Heart left ventricle (tissue), 16 donors: ENCODE results near the gene R3HDM2. TPM values are rescaled to one million over a fixed set of nuclear protein-coding genes. Genes with fewer than 3 reads are reported as not detected.
A peak's percentile ranks its signal among the peaks of the same experiment; 100 is the strongest.

Experiments
- ATAC-seq, 4 donors: fragments of 200-7000 bp; cut with Tn5 transposase; one replicate each; pipeline ENCODE4 v1.9.1; 2020 to 2022; ENCODE audit warnings: moderate library complexity in 4 of 4, mild to moderate bottlenecking in 3 of 4, moderate number of reproducible peaks in 1 of 4
- DNase-seq, 5 donors: peaks; one replicate each; pipeline ENCODE4 v3.0.0-alpha.2; 2020
- H3K27ac ChIP-seq, 12 donors: fragments of 200-600 bp; sonication (generic) in 4 of 12; one replicate each; pipeline versions ENCODE4 v1.5.0 to v1.8.0; 2016 to 2022; ENCODE audit warnings: mild to moderate bottlenecking in 2 of 12
- H3K27me3 ChIP-seq, 9 donors: fragments of 200-600 bp; sonication (generic) in 2 of 9; one replicate each; pipeline versions ENCODE4 v1.5.1 to v1.8.0; 2016 to 2022; ENCODE audit warnings: mild to moderate bottlenecking in 3 of 9
- H3K36me3 ChIP-seq, 9 donors: fragments of 200-600 bp; sonication (generic) in 2 of 9; one replicate each; pipeline versions ENCODE4 v1.5.0 to v1.8.0; 2018 to 2022; ENCODE audit warnings: mild to moderate bottlenecking in 2 of 9
- H3K4me1 ChIP-seq, 12 donors: fragments of 200-600 bp; sonication (generic) in 4 of 12; one replicate each; pipeline versions ENCODE4 v1.5.0 to v1.8.0; 2016 to 2022; ENCODE audit warnings: mild to moderate bottlenecking in 3 of 12
- H3K4me3 ChIP-seq, 12 donors: fragments of 200-600 bp; sonication (generic) in 4 of 12; one replicate each; pipeline versions ENCODE4 v1.5.0 to v1.8.0; 2017 to 2022; ENCODE audit warnings: mild to moderate bottlenecking in 9 of 12, moderate library complexity in 4 of 12
- H3K9me3 ChIP-seq, 12 donors: fragments of 200-600 bp; sonication (generic) in 4 of 12; one replicate each; pipeline versions ENCODE4 v1.5.0 to v1.8.0; 2016 to 2022; ENCODE audit warnings: mild to moderate bottlenecking in 1 of 12
- POLR2A ChIP-seq, 2 donors: fragments of 450-650 bp; IDR thresholded peaks; one replicate each; pipeline ENCODE4 v1.6.1; 2017; ENCODE audit warnings: antibody characterized with exemption in 2 of 2, mild to moderate bottlenecking in 2 of 2, moderate library complexity in 2 of 2
- WGBS, 4 donors: extraction: QIAGEN DNeasy Blood & Tissue Kit in 2 of 4; methylation state at CpG; one replicate each; pipeline versions ENCODE4 v1.1.5 to v1.1.7; 2013 to 2018; 5-methylcytosine and 5-hydroxymethylcytosine counted together
- intact Hi-C, 10 donors: fragments of 100-400 bp; cut with DNase I; formaldehyde crosslinking; loops; one replicate each; pipeline versions ENCODE4 v1.11.1 to v1.14.2; 2022
- polyA plus RNA-seq, 2 donors: library from polyadenylated mRNA; stranded (reverse); fragments of 200-250 nt; gene quantifications; one replicate each; pipeline ENCODE4 v1.2.3, GENCODE V29; 2013
- total RNA-seq, 9 donors: library from RNA; depleted of rRNA in 2 of 9; stranded (reverse); fragments of >200 nt in 2 of 9; fragmentation: NEBNext Ultra II Directional in 3 of 9; extraction: Animal tissue kit (Norgen Biotek cat#: 25700) in 3 of 9; gene quantifications; one replicate each; pipeline versions ENCODE4 v1.1.0 to v1.2.4, GENCODE V29; 2016 to 2023
- TF ChIP-seq, protein P1 (sequence below), 12 donors: fragments of 200-600 bp; sonication (generic) in 4 of 12; IDR thresholded peaks; one replicate each; pipeline versions ENCODE4 v1.5.0 to v1.8.0; 2018 to 2022; ENCODE audit warnings: antibody characterized with exemption in 12 of 12, mild to moderate bottlenecking in 5 of 12
- donor health status: ischemic (EF 13 %, LVEDD 7.1; RV severe dilation, severe dysfunction).
- donor health status: healthy with polysubstance abuse.
- donor health status: DM: no; HTN: yes; CAD: no.
- donor health status: DM: no; HTN: no; CAD: no.
- donor health status: ischemic (EF 25% LVEDD 6.9; RV normal size, moderate dysfunction).
- donor health status: ischemic (EF 25% LVEDD 5.7; RV mildly dilated, moderate dysfunction).
- donor health status: healthy.
- donor health status: DM: yes; HTN: yes; CAD: no.
- donor health status: ischemic (EF 35%, LVEDD 5.7; RV mildly dilated, moderate dysfunction).
- donor health status: nonischemic (EF 11% LVEDD 7.7; RV severe dilation, severe dysfunction).
- donor health status: DM: yes; HTN: yes; CAD: no.
- donor health status: PGD.
- donor health status: ischemic (EF 29% LVEDD 5.4; RV normal size, mild dysfunction).
- donor health status: nonischemic (EF 23%, LVEDD 6.1; RV moderate dilation, normal function).

R3HDM2 gene
- total and polyA plus RNA-seq, 11 donors = 12.7 to 102 (median 59.8) TPM

- intact Hi-C loops = no loop called here
- Histone ChIP-seq H3K4me3 (peak overlapping the region; percentile 3 to 66 (median 56)), H3K27ac (peak overlapping the region in 4 of 12 donors; percentile 5 to 49 (median 25)), H3K36me3 (no peaks in the 10 kb centered on the region), H3K27me3 (peaks cover 4 to 80% (median 36%) of the 10 kb centered on the region in 9 donors), H3K4me1 (peaks cover 5 to 87% (median 54%) of the 10 kb centered on the region in 12 donors), H3K9me3 (no peaks in the 10 kb centered on the region)
- TF ChIP-seq, protein P1, sequence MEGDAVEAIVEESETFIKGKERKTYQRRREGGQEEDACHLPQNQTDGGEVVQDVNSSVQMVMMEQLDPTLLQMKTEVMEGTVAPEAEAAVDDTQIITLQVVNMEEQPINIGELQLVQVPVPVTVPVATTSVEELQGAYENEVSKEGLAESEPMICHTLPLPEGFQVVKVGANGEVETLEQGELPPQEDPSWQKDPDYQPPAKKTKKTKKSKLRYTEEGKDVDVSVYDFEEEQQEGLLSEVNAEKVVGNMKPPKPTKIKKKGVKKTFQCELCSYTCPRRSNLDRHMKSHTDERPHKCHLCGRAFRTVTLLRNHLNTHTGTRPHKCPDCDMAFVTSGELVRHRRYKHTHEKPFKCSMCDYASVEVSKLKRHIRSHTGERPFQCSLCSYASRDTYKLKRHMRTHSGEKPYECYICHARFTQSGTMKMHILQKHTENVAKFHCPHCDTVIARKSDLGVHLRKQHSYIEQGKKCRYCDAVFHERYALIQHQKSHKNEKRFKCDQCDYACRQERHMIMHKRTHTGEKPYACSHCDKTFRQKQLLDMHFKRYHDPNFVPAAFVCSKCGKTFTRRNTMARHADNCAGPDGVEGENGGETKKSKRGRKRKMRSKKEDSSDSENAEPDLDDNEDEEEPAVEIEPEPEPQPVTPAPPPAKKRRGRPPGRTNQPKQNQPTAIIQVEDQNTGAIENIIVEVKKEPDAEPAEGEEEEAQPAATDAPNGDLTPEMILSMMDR (IDR thresholded peaks at IDR 0.05) = peak in 1 of 12 donors; percentile 1
- TF ChIP-seq POLR2A (IDR thresholded peaks at IDR 0.05) = no peak
- DNase-seq (peak in 4 of 5 donors; percentile 55 to 68 (median 63)), ATAC-seq (peak in 2 of 4 donors; percentile 5 to 14)
- 1 to 2% (median 1%) methylated on average over 60 to 72 of the region's 72 CpGs for WGBS, 4 donors
Measured at GRCh38 chr12:57240066-57240921, 190.5 kb downstream of the R3HDM2 start.

DNA sequence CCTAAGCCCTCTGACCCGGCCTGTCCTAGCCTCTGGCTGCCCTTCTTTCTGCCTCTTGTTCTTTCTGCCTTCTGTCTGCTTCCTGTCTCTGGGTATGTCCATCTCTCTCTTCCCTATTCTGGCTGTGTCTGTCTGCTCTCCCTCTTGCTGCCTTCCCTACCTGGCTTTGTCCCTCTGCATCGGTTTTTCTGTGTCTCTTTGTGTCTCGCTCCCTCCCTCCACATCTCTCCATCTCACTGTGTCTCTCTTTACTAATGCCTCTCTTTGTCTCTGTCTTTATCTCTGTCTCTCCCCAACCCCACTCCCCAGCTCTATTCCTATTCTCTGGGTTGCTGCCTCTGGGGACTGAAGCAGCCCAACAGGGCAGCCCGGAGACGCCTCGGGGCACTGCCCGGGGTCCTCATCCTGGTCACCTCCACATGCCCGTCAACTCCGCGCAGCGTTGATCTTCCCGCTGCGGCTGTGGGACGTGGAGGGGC is 191.2 kb downstream of the R3HDM2 start:
- DNase-seq (no peak), ATAC-seq (no peak)
- H3K36me3 ChIP-seq = peaks cover 0 to 6% (median 0%) of the 10 kb centered on the region in 9 donors
- no peaks in the 10 kb centered on the region for H3K9me3 ChIP-seq
- peak overlapping the region; percentile 3 to 66 (median 56) for H3K4me3 ChIP-seq
- peaks cover 5 to 93% (median 54%) of the 10 kb centered on the region in 12 donors for H3K4me1 ChIP-seq
- WGBS, 4 donors = 1 to 3% (median 2%) methylated on average over 13 to 14 of the region's 14 CpGs
- TF ChIP-seq POLR2A (IDR thresholded peaks at IDR 0.05) = no peak
- TF ChIP-seq, protein P1 (IDR thresholded peaks at IDR 0.05) = no peak
- peak overlapping the region in 5 of 12 donors; percentile 5 to 86 (median 24) for H3K27ac ChIP-seq
- H3K27me3 ChIP-seq = peaks cover 4 to 80% (median 36%) of the 10 kb centered on the region in 9 donors
- intact Hi-C loops = loop anchor here (1.0 to 5.0 kb wide), 5 partner anchors 25 to 112 kb away; partner anchors contain the start of gene LRP1 (in 1 of the 10)

DNA sequence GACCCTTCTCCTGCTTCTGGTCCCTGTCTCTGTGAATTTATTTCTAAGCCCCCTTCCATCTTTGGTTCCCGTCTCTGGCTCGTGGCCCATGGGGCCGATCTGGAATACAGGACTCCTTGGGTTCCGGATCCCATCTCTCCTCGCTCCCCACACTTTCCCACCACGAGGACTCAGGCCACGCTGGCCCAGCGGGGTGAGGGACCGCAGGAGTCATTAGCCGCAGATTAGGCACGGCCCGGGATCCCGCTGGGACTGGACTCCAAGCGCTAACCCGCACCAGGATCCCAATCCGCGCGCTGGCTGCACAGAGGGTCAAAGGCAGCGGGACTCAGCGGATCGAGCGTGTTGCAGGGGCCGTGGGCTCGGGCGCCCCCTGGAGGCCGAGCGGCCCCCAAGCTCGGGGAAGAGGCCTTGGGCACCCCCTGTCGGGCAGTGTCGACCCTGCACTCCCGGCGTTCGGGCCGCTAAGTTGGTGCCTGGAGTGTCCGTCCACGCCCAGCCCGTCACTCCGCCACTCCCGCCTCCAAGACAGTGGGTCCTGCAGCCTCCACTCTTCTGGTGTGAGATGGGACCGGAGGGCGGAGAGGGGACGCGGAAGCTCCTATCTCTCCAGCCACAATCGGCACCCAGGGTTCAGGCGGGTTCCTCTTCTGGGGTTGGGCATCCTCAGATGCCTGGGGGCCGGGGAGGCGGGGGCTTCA is 191.8 kb downstream of the R3HDM2 start:
- peak in 1 of 2 donors; percentile 41 for TF ChIP-seq POLR2A (IDR thresholded peaks at IDR 0.05)
- TF ChIP-seq, protein P1 (IDR thresholded peaks at IDR 0.05) = peak; percentile 100
- Histone ChIP-seq H3K4me1 (peaks cover 5 to 99% (median 54%) of the 10 kb centered on the region in 12 donors), H3K9me3 (no peaks in the 10 kb centered on the region), H3K27me3 (peaks cover 4 to 78% (median 36%) of the 10 kb centered on the region in 9 donors), H3K27ac (peak overlapping the region in 11 of 12 donors; percentile 7 to 86 (median 49)), H3K36me3 (peaks cover 0 to 12% (median 4%) of the 10 kb centered on the region in 9 donors), H3K4me3 (peak overlapping the region; percentile 18 to 66 (median 56))
- DNase-seq (peak; percentile 88 to 96 (median 90)), ATAC-seq (peak; percentile 43 to 74 (median 70))
- WGBS, 4 donors = 1 to 2% (median 2%) methylated on average over 30 to 47 of the region's 47 CpGs
- intact Hi-C loops = loop anchor here (1.0 to 5.0 kb wide), 5 partner anchors 24 to 112 kb away; partner anchors contain the start of gene LRP1 (in 1 of the 10)
